Central memory CD4-positive, alpha-beta T cell (primary cell): ENCODE data around the gene HLA-DMA.

Experiments used
- DNase-seq: peaks from one replicate; pipeline ENCODE4 v3.0.0; 2022

HLA-DMA gene

GRCh38 chr6:32932132-32932868, 20.6 kb downstream of the HLA-DMA start:
- no peak for DNase-seq

DNA sequence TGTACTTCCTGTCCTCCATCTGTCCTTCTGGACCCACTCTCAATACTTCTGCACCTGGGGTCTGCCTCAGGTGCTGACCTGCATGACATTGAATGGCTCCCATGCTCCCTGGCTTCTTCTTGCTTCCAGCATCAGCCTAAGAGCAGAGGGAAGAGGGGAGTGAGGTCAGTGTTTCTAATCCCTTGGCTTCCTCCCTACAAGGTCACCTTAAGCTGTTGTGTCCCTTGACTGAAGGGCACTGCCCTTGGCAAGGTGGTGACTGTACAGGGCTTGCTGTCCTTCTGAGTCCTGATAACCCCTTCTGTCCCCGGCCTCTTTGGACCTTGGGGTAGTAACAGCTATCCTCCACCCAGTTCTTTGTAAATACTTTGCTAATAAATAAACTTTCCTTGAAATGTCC, 21.7 kb downstream of the HLA-DMA start:
- no peak for DNase-seq

- no peak for DNase-seq
Observed at GRCh38 chr6:32922083-32922482, 30.8 kb downstream of the HLA-DMA start.

GRCh38 chr6:32920715-32921114, 32.2 kb downstream of the HLA-DMA start:
- DNase-seq = no peak

- DNase-seq = no peak
Observed at GRCh38 chr6:32912951-32913350, 39.9 kb downstream of the HLA-DMA start.

DNA sequence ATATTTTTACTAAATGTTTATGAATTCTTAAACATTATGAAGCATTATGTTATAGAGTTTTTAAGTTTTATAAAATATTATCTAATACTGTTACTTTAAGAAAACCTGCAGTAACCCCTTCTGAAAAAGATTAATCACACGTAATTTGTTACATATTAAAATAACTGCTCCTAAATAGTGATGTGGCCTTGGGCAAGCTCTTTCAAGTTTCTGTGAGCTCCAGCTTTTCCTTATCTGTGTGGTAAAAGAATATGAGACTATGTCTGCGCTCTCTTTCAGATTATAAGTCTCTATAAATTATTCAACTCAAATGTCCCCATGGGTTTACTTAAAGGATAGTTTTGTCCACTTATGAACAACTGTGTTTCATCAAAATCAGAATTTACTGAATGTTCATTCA, 44.0 kb downstream of the HLA-DMA start:
- DNase-seq = no peak

- no peak for DNase-seq
Observed at GRCh38 chr6:32906539-32906938, 46.4 kb downstream of the HLA-DMA start.

- DNase-seq = no peak
Observed at GRCh38 chr6:32905078-32905477, 47.8 kb downstream of the HLA-DMA start.

DNA sequence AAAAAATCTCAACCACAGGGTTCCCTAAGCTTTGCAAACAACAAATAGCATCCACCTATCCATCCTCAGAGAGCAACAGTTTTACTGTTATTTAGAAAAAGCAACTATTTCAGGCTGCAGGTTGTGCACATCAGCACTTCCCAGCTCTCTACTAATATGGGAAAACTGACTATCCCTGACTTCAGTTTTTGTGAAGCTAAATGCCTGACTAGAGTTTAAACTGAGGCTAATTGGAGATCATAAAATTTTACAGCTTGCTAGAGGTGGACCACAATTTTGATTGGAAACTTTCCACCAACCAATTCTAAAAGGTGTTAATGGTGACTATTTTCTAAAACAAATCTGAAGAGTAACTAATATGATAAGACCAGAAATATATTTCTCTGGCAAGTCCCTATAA, 48.9 kb downstream of the HLA-DMA start:
- DNase-seq = no peak
